ENCODE results near the gene NELL1. TPM values are rescaled to one million over a fixed set of nuclear protein-coding genes. Genes with fewer than 3 reads are reported as not detected.

The NELL1 gene
- total RNA-seq, 4 donors from 2014 or later, result not detected

DNA sequence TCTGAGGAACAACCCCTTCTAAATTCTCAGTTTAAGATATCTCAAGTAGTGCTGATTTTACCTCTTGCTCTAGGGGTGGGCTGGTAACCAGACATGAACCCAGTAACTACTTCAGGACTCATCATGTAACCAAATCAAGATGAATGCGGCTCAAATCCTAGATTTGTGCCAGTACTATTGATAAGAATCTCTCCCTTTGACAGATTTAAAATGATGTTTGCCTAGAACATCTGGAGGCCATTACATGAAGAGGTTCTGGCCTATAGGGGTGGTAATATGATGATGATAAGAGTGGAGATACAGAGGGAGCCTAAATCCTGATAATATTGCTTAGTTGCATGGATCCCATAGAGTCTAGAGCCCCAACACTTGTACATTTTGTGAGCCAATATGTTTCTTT, 850.9 kb downstream of the NELL1 start:
- H3K27me3 ChIP-seq, result no peaks in the 10 kb centered on the region
- H3K4me1 ChIP-seq, result no peaks in the 10 kb centered on the region
- no peak overlapping the region for H3K4me3 ChIP-seq (replicated peaks in 1 of 3)
- TF ChIP-seq POLR2A (IDR thresholded peaks at IDR 0.05) (no peak), CTCF (IDR thresholded peaks at IDR 0.05) (no peak)
- WGBS, 2 donors, result 88 to 89% methylated on average over 1 of the region's 1 CpG
- DNase-seq, result no peak
- intact Hi-C loops (cut with DNase I), result no loop called here
- no peak overlapping the region for H3K27ac ChIP-seq
- no peaks in the 10 kb centered on the region for H3K9me3 ChIP-seq
- H3K36me3 ChIP-seq, result no peaks in the 10 kb centered on the region

DNA sequence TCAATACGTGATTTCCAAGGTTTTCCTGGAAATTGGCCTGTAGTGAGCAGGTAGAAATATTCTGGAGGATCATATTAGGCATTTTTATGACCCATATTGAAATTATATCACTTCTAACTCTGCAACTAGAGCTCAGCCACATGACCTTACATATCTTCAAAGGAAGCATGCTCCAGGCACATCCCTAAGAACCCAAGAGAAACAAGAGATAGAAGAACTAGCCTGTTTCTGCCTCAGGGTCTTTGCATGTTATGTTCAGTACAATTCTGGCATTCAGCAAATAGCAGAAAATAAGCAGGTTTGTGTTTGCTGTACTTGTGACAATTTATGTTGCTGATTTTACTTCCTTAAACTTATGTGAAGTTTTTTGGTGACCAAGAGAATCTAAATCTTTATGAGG, 859.8 kb downstream of the NELL1 start:
- WGBS, 2 donors, result 72 to 86% methylated on average over 1 of the region's 1 CpG
- H3K9me3 ChIP-seq, result no peaks in the 10 kb centered on the region
- H3K4me1 ChIP-seq, result no peaks in the 10 kb centered on the region
- intact Hi-C loops (cut with DNase I), result no loop called here
- H3K27ac ChIP-seq, result no peak overlapping the region
- TF ChIP-seq POLR2A (IDR thresholded peaks at IDR 0.05) (no peak), CTCF (IDR thresholded peaks at IDR 0.05) (no peak)
- H3K27me3 ChIP-seq, result no peaks in the 10 kb centered on the region
- no peaks in the 10 kb centered on the region for H3K36me3 ChIP-seq
- no peak for DNase-seq
- no peak overlapping the region for H3K4me3 ChIP-seq (replicated peaks in 1 of 3)

DNA sequence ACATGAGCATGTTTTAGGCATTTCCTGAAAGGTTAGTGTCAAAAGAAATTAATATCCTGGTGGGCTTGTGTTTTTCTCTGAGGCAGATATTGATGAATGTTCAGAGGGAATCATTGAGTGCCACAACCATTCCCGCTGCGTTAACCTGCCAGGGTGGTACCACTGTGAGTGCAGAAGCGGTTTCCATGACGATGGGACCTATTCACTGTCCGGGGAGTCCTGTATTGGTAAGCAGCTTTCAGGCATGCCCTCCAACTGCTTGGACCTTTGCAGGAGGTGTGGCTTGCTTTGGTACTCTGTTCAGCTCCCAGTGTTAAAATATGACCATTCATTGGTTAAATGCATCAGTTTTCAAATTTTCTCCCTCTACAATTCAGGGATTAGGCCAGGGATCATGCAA, 864.9 kb downstream of the NELL1 start:
- no peaks in the 10 kb centered on the region for H3K4me1 ChIP-seq

DNA sequence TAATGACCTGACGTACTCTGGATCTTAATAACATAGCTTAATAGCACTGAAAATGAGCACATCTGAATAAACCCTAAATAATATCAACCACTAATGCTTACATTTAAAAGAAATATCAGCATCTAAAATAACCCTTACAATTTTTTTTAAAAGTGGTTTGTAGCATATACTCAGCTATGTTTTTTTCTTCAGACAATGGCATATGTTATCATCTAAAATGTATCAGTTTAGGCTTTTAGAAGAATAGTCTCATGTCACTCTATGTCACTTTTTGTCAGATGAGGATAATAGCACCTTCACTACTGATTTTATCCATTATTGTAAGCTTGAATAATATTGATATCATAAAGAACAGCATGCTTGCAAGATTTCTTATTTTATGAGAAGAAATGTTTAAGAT, 868.6 kb downstream of the NELL1 start:
- intact Hi-C loops (cut with DNase I), result no loop called here
- no peak for TF ChIP-seq CTCF (IDR thresholded peaks at IDR 0.05)
- no peak for TF ChIP-seq POLR2A (IDR thresholded peaks at IDR 0.05)
- no peaks in the 10 kb centered on the region for H3K9me3 ChIP-seq
- WGBS, 2 donors, result 81 to 86% methylated on average over 1 of the region's 1 CpG
- no peak overlapping the region for H3K4me3 ChIP-seq (replicated peaks in 1 of 3)
- no peaks in the 10 kb centered on the region for H3K36me3 ChIP-seq
- no peak for DNase-seq
- H3K27ac ChIP-seq, result no peak overlapping the region
- no peaks in the 10 kb centered on the region for H3K27me3 ChIP-seq
- H3K4me1 ChIP-seq, result no peaks in the 10 kb centered on the region

More for the DNA sequence above, 864.9 kb downstream of the NELL1 start:
- no peak for DNase-seq
- Histone ChIP-seq H3K9me3 (no peaks in the 10 kb centered on the region), H3K27me3 (no peaks in the 10 kb centered on the region), H3K4me3 (replicated peaks in 1 of 3) (no peak overlapping the region), H3K27ac (no peak overlapping the region), H3K36me3 (no peaks in the 10 kb centered on the region)
- WGBS, 2 donors, result 74% methylated on average over 5 of the region's 5 CpGs
- TF ChIP-seq POLR2A (IDR thresholded peaks at IDR 0.05) (no peak), CTCF (IDR thresholded peaks at IDR 0.05) (no peak)
- intact Hi-C loops (cut with DNase I), result no loop called here

DNA sequence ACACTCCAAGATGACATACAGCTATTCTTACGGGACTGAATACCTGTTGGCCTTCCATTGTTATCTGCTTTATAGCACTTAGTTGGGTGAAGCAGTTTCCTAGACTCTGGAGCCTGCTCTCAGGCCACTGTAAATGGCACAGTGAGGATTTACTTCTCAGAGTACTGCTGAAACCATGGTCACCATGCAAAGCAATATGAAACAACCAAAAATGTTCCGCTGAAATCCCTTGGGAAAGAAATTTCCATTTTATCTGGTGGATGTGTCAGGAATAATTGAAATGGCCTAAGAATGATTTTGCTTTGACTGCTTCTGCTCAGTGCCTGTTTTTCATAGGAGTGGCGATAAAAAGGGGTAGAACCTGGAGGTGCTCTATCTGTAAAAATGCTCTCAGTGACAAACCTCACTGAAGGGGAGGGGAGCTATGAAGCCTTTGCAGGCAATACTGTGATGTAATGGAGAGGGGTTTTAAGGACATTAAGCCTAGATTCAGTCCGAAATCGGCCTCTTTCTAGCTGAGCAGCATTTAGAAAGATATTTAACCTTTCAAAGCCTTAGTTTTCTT, 871.9 kb downstream of the NELL1 start:
- intact Hi-C loops (cut with DNase I), result no loop called here
- 76 to 87% methylated on average over 5 of the region's 5 CpGs for WGBS, 2 donors
- DNase-seq, result no peak

More for the DNA sequence above, 871.9 kb downstream of the NELL1 start:
- Histone ChIP-seq H3K4me1 (no peaks in the 10 kb centered on the region), H3K36me3 (no peaks in the 10 kb centered on the region), H3K9me3 (no peaks in the 10 kb centered on the region), H3K27me3 (no peaks in the 10 kb centered on the region), H3K27ac (no peak overlapping the region), H3K4me3 (replicated peaks in 1 of 3) (no peak overlapping the region)
- TF ChIP-seq POLR2A (IDR thresholded peaks at IDR 0.05), result no peak
- TF ChIP-seq CTCF (IDR thresholded peaks at IDR 0.05), result no peak
